NB4 (cell line): ENCODE results near the gene LRIG1.

ENCODE experiments used
- DNase-seq: peaks from one replicate; pipeline ENCODE4 v3.0.0; 2010; ENCODE audit warnings: low read depth
- H3K4me3 ChIP-seq: one replicate; pipeline ENCODE4 v1.5.1; 2011; ENCODE audit warnings: mild to moderate bottlenecking, low read depth, low read length, moderate library complexity
- MYC ChIP-seq: IDR thresholded peaks from 2 replicates; pipeline ENCODE4 v1.6.1; 2011; ENCODE audit warnings: low read depth, low read length
- POLR2A ChIP-seq: IDR thresholded peaks from 2 replicates; pipeline ENCODE4 v1.6.1; 2011; ENCODE audit warnings: mild to moderate bottlenecking; ENCODE audit not compliant: insufficient read length; ENCODE audit errors: extremely low read depth
- TF ChIP-seq, protein P1 (sequence below): IDR thresholded peaks from 2 replicates; pipeline ENCODE4 v1.6.1; 2011; ENCODE audit warnings: low read depth, low read length
- TF ChIP-seq, protein P2 (sequence below): IDR thresholded peaks from one replicate; pipeline ENCODE4 v1.5.1; 2012; ENCODE audit warnings: low read depth, low read length

Gene LRIG1

DNA sequence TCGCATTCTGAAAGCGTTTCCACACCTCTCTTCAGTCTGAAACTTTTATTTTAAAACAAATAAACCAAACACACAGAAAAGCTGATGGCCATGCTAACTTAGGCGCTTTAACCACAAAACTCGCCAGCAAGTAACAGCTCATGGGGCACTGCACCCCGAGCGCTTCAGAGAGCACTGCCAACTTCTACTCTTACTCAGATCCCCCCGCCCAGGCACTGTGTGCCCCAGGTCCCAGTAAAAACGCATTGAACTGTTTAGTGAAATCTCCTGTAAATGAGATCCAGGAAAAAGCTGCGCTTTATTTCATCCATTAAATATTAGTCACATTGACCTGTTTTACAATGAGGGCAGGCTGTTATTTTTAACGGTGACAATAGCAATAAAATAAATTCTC lies 99.7 kb downstream of the LRIG1 start:
- H3K4me3 ChIP-seq, result no peak overlapping the region
- no peak for DNase-seq
- no peak for TF ChIP-seq POLR2A
- TF ChIP-seq, protein P1, sequence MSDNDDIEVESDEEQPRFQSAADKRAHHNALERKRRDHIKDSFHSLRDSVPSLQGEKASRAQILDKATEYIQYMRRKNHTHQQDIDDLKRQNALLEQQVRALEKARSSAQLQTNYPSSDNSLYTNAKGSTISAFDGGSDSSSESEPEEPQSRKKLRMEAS, result no peak
- TF ChIP-seq, protein P2, sequence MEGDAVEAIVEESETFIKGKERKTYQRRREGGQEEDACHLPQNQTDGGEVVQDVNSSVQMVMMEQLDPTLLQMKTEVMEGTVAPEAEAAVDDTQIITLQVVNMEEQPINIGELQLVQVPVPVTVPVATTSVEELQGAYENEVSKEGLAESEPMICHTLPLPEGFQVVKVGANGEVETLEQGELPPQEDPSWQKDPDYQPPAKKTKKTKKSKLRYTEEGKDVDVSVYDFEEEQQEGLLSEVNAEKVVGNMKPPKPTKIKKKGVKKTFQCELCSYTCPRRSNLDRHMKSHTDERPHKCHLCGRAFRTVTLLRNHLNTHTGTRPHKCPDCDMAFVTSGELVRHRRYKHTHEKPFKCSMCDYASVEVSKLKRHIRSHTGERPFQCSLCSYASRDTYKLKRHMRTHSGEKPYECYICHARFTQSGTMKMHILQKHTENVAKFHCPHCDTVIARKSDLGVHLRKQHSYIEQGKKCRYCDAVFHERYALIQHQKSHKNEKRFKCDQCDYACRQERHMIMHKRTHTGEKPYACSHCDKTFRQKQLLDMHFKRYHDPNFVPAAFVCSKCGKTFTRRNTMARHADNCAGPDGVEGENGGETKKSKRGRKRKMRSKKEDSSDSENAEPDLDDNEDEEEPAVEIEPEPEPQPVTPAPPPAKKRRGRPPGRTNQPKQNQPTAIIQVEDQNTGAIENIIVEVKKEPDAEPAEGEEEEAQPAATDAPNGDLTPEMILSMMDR, result no peak
- TF ChIP-seq MYC, result no peak

DNA sequence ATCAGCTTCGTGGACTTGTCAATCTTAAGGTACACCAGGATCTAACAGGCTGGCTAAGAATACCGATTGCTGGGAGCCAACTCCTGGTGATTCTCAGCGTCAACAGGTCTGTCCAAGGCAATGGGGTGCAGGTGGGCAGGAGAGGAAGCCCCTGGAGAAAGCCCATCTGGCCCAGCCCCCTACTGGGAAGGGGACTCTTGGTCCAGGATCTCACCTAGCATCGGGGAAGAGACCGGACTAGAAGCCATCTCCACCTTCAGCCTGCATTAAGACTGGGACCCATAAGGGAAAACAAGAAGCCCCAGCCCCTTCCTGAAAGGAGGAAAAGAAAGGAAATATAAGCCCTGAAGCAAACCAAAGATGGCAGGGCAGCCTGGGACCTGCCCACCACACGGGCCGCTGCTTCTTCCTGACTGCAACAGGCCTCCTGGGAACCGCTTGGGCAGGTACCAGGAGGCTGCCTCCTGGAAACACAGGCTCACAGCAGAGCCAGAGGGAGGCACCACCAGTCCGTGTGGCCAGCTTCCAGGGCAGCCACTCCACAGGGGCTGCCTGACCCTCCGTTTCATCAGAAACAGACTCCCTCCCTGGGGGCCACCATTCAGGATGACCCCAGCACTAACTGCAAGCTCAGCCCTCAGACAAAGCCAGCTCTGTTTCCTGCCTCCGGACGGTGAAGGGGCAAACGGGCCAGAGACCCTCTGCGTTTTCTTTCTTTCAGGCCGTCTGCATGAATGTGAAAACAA lies 100.2 kb downstream of the LRIG1 start:
- TF ChIP-seq POLR2A, result no peak
- TF ChIP-seq, protein P1, result no peak
- TF ChIP-seq, protein P2, result no peak
- no peak for TF ChIP-seq MYC
- DNase-seq, result no peak
- no peak overlapping the region for H3K4me3 ChIP-seq

DNA sequence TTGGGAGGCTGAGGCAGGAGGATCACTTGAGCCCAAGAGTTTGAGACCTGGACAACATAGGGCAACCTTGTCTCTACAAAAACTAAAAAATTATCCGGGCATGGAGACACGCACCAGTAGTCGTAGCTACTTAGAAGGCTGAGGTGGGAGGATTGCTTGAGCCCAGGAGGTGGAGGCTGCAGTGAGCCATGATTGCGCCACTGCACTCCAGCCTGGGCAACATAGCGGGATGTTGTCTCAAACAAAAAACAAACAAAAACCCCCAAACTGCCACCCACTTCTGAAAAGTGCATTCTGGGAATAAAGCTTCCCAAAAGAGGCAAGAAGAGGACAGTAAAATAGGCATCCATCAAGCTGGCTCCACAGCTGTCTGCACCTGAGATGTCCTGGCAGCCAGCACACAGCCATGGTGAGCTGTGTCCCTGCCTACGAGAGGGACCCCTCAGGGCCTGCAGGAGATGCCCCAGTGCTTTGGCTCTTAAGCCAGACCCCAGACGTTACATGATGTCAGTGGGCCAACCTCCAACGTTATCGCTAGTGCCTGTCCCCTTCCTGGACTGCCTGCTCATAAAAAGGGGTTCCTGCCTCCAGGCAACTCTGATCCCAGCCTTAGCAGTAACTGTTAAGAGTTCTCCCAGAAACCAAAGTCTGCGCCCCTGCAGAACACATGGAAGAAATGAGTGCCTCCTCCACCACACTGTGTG lies 101.1 kb downstream of the LRIG1 start:
- TF ChIP-seq, protein P2, result no peak
- TF ChIP-seq, protein P1, result no peak
- TF ChIP-seq MYC (no peak), POLR2A (no peak)
- no peak for DNase-seq
- H3K4me3 ChIP-seq, result no peak overlapping the region

DNA sequence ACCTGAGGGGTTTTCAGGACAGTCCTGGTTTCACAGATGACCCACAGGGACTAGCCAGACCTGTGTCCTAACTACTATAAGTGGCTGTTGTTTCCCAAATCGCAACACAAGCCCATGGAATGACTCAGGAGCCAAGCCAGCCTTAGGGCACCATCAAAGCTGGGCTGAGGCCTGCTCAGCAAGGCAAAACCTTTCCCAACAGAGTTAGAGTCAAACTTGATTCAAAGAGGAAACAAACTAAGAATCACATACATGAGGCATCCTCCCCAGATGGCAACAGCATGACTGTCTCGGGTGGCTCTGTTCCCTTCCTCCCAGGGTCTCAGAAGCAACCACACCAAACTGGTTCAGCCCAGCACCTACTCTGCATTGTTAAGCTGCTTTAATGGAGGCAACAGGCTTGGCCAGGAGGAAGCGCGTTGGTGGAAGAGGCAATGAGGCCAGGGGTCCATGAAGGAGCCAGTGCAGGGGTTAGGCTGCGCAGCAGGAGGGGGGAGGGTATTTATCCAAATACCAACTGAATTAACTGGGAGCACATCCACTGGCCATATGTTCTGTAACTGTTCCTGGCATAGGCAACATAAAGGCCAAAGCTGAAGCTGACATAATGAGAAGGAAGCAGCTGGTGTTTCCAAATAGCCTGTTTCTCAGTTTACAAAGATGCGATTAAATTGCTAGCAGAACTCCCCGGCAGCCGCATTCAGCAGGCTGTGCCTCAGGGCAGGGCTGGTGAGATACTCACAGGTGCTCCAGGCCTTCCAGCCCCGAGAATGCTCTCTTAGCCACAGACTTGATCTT lies 102.4 kb downstream of the LRIG1 start:
- DNase-seq, result no peak
- H3K4me3 ChIP-seq, result no peak overlapping the region
- TF ChIP-seq POLR2A, result no peak
- no peak for TF ChIP-seq MYC
- TF ChIP-seq, protein P2, result no peak
- TF ChIP-seq, protein P1, result no peak

DNA sequence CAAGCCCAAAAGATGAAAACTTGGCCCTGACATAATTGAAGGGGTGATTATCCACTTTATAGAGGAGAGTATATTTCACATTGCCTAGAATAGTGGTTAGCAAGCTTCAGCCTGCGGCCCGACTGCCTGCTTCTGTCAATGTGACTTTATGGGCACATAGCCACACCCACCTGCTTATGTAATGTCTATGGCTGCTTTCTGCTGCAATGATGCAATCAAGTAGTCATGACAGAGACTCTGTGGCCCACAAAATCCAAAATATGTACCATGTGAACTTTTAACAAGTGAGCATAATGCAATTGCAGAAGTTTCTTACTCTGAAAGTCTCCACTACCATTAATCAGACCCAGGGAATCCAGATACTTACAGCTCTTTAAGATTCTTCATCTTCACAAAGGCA lies 103.1 kb downstream of the LRIG1 start:
- no peak overlapping the region for H3K4me3 ChIP-seq
- peak; percentile 64 for DNase-seq

More for the DNA sequence above, 103.1 kb downstream of the LRIG1 start:
- TF ChIP-seq POLR2A (no peak), MYC (no peak)
- TF ChIP-seq, protein P2, result no peak
- TF ChIP-seq, protein P1, result peak; percentile 50
